Mesothelial cell of epicardium (in vitro differentiated cells): ENCODE data around the gene AGBL1. TPM values are rescaled to one million over a fixed set of nuclear protein-coding genes. Genes with fewer than 3 reads are reported as not detected.

Experiments used
- DNase-seq, 2 experiments: peaks; one replicate each; pipeline ENCODE4 v3.0.0; 2021; ENCODE audit warnings: low spot score in 2 of 2; ENCODE audit not compliant: unreplicated experiment in 2 of 2
- H3K27ac Mint-ChIP-seq: 2 replicates; pipeline ENCODE4 v1.8.0; 2021; ENCODE audit warnings: mixed read lengths
- H3K27me3 Mint-ChIP-seq: 2 replicates; pipeline ENCODE4 v1.8.0; 2021; ENCODE audit warnings: low read depth, mixed read lengths
- H3K36me3 Mint-ChIP-seq: 2 replicates; pipeline ENCODE4 v1.8.0; 2021; ENCODE audit warnings: mixed read lengths
- H3K4me1 Mint-ChIP-seq: 2 replicates; pipeline ENCODE4 v1.8.0; 2021; ENCODE audit warnings: mixed read lengths
- H3K4me3 Mint-ChIP-seq: 2 replicates; pipeline ENCODE4 v1.8.0; 2021; ENCODE audit warnings: mild to moderate bottlenecking, moderate library complexity, mixed read lengths
- H3K9me3 Mint-ChIP-seq: 2 replicates; pipeline ENCODE4 v1.8.0; 2021; ENCODE audit warnings: mixed read lengths
- total RNA-seq: library from RNA; stranded (reverse); gene quantifications from 3 replicates; pipeline ENCODE4 v1.2.1, GENCODE V29; 2021
- TF ChIP-seq, protein P1 (sequence below): fragments of 200-600 bp; sonication (generic); IDR thresholded peaks from one replicate; pipeline ENCODE4 v1.5.0; 2021; ENCODE audit warnings: antibody characterized with exemption; ENCODE audit not compliant: unreplicated experiment

The AGBL1 gene
- total RNA-seq, 1 donor from 2014 or later: not detected

DNA sequence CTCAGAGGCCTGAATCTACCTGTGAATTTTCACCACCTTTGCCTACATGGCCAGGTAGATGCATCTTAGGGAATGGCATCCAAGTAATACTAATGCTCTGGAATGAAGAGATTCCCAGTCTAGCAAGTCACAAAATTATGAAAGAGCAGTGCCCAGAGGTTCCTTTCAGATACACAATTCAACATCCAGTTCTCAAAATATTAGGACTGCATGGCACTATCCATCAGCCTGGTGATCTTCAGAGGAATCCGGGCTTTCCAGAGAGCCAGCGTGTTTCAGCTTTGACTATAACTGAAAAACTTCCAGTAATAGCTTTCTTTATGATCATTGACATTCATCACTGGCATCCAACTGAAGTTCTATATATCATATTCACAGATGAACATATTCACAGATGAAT is 849.8 kb downstream of the AGBL1 start:
- no peaks in the 10 kb centered on the region for H3K36me3 Mint-ChIP-seq
- no peaks in the 10 kb centered on the region for H3K9me3 Mint-ChIP-seq
- H3K27me3 Mint-ChIP-seq: peaks cover 22% of the 10 kb centered on the region
- H3K4me1 Mint-ChIP-seq: no peaks in the 10 kb centered on the region
- no peak overlapping the region for H3K4me3 Mint-ChIP-seq
- no peak for DNase-seq
- H3K27ac Mint-ChIP-seq: no peak overlapping the region
- TF ChIP-seq, protein P1, sequence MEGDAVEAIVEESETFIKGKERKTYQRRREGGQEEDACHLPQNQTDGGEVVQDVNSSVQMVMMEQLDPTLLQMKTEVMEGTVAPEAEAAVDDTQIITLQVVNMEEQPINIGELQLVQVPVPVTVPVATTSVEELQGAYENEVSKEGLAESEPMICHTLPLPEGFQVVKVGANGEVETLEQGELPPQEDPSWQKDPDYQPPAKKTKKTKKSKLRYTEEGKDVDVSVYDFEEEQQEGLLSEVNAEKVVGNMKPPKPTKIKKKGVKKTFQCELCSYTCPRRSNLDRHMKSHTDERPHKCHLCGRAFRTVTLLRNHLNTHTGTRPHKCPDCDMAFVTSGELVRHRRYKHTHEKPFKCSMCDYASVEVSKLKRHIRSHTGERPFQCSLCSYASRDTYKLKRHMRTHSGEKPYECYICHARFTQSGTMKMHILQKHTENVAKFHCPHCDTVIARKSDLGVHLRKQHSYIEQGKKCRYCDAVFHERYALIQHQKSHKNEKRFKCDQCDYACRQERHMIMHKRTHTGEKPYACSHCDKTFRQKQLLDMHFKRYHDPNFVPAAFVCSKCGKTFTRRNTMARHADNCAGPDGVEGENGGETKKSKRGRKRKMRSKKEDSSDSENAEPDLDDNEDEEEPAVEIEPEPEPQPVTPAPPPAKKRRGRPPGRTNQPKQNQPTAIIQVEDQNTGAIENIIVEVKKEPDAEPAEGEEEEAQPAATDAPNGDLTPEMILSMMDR: no peak

DNA sequence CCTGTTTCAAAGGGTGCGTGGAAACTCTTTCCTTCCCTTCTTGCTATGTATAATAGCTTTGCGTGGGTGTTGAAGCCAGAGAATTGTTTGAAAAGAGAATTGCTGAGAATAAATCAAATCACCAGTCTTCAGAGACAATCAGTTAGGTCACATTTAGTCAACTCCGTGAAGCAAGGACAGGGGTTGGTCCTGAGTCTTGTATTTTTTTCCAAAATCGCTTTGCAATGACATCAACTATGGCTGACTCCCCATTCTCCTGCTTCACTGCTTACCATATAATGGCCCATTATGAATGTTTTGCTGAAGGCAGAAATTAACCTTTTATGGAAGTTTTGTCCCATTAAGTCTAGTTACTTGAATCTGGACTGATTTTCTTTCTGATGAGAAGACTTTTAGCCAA is 852.8 kb downstream of the AGBL1 start:
- Mint-ChIP-seq H3K27ac (no peak overlapping the region), H3K9me3 (no peaks in the 10 kb centered on the region)
- TF ChIP-seq, protein P1: no peak

DNA sequence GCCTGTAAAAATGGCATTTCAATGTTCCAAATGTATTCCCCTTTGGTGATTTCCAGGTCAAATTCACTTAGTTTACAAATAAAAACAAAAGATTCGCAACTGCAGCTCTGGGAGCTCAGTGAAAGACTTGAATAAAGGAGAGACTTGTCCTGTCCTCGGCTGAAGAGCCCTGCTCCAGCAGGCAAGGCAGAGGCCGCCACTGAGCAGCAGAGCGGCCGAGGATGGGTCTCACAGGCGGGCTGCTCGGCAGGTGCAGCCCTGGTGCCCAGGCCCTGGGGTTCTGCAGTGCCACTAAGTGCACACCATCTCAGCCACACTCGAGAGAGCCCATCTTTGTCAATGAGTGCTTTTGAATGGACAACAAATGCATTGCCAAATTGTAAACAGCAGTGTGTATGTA is 856.2 kb downstream of the AGBL1 start:
- TF ChIP-seq, protein P1: no peak
- H3K27me3 Mint-ChIP-seq: peaks cover 46% of the 10 kb centered on the region

More for the DNA sequence above, 852.8 kb downstream of the AGBL1 start:
- no peak overlapping the region for H3K4me3 Mint-ChIP-seq
- H3K36me3 Mint-ChIP-seq: no peaks in the 10 kb centered on the region
- peaks cover 36% of the 10 kb centered on the region for H3K27me3 Mint-ChIP-seq
- no peak for DNase-seq
- no peaks in the 10 kb centered on the region for H3K4me1 Mint-ChIP-seq

DNA sequence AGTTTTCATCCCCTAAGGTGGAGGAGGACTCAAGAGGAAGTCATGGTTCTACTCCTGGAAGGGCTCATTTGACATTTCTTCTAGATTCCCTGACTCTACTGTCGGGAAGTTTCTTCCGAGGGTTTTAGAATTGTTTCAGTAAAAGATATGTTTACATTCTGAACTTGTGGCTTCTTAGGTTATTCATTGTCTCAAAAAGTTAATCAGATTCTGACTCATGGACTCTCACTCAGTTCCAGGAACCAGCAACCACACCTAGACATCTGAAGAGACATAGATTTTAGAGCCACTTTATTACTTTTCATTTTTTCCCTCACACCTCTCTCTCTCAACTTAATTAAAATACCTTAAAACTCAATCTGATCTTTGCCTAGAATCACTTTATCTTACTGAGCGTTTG is 862.6 kb downstream of the AGBL1 start:
- Mint-ChIP-seq H3K36me3 (no peaks in the 10 kb centered on the region), H3K9me3 (no peaks in the 10 kb centered on the region), H3K27ac (no peak overlapping the region), H3K4me3 (no peak overlapping the region), H3K4me1 (peaks cover 2% of the 10 kb centered on the region), H3K27me3 (peaks cover 28% of the 10 kb centered on the region)
- TF ChIP-seq, protein P1: no peak
- DNase-seq: no peak

More for the DNA sequence above, 856.2 kb downstream of the AGBL1 start:
- no peak overlapping the region for H3K27ac Mint-ChIP-seq
- no peaks in the 10 kb centered on the region for H3K9me3 Mint-ChIP-seq
- DNase-seq: no peak
- no peaks in the 10 kb centered on the region for H3K36me3 Mint-ChIP-seq
- H3K4me1 Mint-ChIP-seq: no peaks in the 10 kb centered on the region
- no peak overlapping the region for H3K4me3 Mint-ChIP-seq

DNA sequence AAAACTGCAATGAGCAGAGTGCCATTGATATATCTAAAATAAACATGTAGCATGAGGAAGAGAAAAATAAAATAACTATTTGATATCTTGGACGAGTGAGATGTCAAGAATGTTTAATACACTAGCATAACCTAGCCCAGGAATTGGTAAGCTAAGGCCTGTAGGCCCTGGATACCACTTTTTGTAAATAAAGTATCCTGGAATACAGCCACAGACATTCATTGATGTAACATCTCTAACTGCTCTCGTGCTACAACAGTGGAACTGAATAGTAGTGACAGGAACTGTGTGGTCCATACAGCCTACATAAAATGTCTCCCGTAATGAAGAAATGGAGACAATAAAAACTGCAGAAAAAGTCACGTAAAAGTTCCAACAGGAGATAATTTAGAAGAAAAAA is 869.0 kb downstream of the AGBL1 start:
- Mint-ChIP-seq H3K9me3 (no peaks in the 10 kb centered on the region), H3K4me1 (peaks cover 2% of the 10 kb centered on the region), H3K27ac (no peak overlapping the region), H3K4me3 (no peak overlapping the region), H3K27me3 (peaks cover 11% of the 10 kb centered on the region), H3K36me3 (no peaks in the 10 kb centered on the region)
- DNase-seq: no peak
- TF ChIP-seq, protein P1: no peak

DNA sequence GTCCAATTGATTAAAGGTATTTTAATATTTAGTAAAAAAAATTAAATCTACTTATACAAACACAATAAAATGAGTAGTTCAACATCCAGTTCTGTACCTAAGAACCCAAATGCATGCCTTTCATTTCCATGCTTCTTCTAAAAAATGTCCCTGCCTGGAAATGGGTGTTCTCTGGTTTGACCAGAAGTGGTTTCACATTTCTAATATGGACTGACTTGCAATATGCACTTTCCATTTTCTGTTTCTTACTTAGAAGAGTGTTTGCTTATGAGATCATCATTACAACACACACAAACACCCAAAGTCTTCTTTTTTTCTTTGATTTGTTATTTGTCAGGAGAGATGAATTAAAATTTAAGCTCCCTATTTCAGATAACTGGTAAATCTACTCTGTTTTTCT is 879.6 kb downstream of the AGBL1 start:
- TF ChIP-seq, protein P1: no peak
- Mint-ChIP-seq H3K27me3 (peaks cover 3% of the 10 kb centered on the region), H3K4me3 (no peak overlapping the region), H3K4me1 (peaks cover 7% of the 10 kb centered on the region), H3K27ac (no peak overlapping the region), H3K9me3 (no peaks in the 10 kb centered on the region), H3K36me3 (no peaks in the 10 kb centered on the region)
- no peak for DNase-seq
